Activated CD8-positive, alpha-beta memory T cell treated with anti-CD3 and anti-CD28 coated beads, Interleukin-2, amount 50 U/mL, for 24 hours (primary cell): ENCODE data around the gene GIMAP5.
"Not testable (repeated sequence)": the region's sequence is repeated elsewhere in the genome, so short reads cannot be mapped to it uniquely, and the experiment has no call there.

Experiments
- DNase-seq: peaks from one replicate; pipeline ENCODE4 v3.0.0-alpha.2; 2020; ENCODE audit errors: extremely low read depth

GIMAP5 gene

DNA sequence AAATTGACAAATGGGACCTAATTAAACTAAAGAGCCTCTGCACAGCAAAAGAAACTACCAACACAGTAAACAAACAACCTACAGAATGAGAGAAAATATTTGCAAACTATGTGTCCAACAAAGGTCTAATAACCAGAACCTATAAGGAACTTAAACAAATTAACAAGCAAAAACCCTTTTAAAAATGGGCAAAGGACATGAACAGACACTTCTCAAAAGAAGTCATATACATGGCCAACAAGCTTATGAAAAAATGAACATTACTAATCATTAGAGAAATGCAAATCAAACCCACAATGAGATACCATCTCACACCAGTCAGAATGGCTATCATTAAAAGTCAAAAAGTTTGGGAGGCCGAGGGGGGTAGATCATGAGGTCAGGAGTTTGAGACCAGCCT, 36.9 kb downstream of the GIMAP5 start:
- DNase-seq, result not testable (repeated sequence)

DNA sequence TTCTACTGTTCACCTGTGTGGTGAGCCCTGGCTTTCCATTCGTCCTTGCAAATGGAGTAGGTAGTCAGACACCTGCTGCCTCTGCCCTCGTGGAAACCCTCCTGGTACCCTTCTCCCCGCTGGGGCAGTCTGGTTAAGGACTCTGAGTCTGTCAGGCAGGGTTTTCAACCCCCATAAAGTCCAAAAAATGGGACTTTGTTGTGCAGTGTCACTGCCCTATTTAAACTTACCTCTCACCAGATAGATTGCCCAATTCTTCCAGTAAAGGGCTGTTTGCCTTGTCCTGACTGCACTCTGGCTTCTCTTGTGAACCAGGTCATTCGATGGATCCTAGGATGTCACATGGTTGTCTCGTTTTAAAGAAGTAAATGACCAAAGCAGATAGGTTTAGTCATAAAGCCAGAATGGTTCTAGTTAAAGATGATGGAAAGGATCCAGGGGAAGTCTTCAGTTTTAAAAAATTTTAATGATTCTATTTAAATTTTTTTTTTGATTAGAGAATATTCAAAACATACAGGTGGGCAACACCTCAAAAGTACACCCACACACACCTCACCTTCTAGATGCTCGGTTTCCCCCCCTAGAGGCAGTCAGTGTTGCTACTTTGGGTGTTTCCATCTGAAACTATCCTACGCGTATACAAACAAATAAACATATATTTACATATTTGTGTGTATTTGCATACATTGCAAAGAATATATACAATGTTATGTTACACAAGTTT, 41.0 kb downstream of the GIMAP5 start:
- DNase-seq, result no peak

DNA sequence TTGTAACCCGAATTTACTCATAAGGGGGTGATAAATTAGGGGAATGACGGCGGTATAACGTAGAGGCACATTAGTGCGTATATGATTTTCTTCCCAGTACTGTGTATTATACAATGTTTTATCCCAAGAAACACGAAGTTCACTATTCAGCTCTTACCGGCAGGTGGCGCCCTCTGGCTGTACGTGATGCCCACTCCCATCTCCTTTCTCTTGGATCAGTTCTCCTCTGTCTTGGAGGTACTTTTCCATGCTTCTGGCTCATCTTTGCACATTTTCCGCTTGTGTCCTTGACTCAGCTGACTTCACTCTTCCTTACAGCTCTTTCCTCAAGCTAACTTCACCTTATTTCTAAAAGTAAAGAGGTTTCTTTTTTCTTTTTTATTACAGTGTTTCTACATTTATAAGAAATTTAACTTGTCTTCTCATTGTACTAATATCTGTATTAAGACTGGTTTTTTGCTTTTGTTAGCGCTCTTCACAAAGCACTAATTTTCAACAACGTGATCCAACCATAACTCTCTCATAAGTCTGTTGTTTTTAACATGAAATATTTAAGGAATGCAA, 41.6 kb downstream of the GIMAP5 start:
- DNase-seq, result peak; percentile 51

DNA sequence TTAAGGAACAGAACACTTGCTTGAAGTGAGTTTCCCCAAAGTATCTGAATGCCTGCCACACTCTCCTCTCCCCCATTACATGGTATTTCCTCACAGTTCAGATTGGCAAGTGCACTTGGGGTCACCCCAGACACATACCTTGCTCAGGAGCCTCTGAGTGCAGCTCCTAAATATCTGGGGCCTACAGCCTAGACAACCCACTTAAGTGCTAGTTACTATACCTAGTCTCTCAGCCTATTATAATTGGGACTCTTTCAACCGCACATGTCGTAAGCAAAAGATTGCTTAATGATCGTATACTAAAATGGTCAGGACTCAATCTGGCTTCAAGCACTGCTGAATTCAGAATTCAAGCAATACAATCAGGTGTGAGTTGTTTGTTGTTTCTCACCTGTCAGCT, 43.1 kb downstream of the GIMAP5 start:
- DNase-seq, result no peak

DNA sequence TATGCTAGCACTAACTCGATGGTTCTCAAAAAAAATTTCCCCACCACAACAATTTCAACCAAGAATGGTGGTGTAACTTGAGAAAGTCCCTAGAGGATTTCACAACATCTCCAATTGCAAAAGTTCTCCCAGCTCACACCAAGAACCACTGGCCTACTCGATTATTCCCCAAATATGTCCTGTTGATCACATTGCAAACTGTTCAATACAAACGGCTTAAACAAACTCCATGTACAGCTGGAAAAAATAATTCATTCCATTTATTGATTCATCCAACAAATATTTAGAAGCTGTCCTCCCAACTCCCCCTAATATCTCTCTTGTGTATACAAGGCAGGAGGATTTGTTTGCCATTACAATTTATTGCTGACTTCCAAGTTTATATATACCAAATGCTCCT, 43.9 kb downstream of the GIMAP5 start:
- no peak for DNase-seq

DNA sequence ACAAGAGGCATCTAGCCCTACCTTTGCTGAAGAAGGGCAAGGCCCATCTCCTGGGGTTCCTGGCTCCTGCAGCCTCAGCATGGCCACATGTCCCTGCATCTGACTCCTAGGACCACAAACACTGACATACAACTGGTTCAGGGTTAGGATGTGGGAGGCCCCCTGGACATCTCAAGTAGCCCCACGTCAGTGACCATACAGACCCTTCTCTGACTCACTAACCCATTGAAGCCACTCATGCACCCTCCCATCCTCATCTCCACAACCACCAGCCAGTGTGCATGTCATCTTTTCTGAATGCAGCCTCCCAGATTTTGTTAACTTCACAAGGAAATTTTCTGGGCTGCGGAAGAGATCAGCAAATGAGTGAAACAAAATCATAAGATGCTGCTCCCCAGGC, 44.7 kb downstream of the GIMAP5 start:
- no peak for DNase-seq

DNA sequence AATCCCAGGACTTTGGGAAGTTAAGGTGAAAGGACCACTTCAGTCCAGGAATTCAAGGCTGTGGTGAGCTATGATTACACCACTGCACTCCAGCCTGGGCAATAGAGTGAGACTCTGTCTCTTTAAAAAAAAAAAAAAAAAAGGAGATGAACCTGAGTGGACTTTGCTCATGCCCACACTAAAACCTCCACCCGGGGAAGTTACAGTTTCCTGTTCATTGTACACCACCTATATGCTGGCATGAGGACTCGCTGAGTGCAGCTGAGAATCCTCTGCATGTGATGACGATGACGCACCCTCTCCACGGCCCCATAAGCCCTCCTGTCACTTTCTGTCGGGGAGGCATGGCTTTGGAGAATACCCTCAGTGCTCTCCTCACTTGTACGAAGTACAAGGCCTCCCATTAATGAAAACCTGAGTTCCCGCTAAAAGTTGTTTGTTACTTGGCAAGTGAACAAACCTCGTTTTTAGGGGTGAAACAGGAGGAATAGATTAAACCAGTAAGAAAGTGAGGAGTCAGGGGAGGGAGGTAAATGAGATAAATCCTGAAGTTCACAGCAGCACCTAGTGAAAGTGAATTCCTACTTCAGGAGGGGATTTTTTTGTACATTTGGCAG, 47.0 kb downstream of the GIMAP5 start:
- no peak for DNase-seq

DNA sequence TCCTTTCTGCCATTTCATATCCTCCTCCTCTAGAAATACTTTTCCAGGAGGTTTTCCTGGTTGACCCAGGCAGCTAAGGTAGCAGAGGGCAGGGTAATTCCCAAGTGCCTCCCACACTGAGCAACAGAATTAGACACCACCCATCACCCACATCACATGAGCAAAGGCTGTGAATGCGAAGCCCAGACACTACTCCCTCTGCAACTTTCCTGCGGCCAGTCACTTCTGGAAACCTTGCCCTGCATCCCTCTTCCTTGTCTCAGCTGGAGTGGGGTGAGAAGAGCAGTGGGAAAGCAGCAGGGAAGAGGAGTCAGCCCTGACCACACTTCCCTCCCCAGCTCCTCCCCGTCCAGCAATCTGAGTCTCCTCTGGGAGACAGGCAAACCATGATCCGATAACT, 47.7 kb downstream of the GIMAP5 start:
- DNase-seq, result no peak

DNA sequence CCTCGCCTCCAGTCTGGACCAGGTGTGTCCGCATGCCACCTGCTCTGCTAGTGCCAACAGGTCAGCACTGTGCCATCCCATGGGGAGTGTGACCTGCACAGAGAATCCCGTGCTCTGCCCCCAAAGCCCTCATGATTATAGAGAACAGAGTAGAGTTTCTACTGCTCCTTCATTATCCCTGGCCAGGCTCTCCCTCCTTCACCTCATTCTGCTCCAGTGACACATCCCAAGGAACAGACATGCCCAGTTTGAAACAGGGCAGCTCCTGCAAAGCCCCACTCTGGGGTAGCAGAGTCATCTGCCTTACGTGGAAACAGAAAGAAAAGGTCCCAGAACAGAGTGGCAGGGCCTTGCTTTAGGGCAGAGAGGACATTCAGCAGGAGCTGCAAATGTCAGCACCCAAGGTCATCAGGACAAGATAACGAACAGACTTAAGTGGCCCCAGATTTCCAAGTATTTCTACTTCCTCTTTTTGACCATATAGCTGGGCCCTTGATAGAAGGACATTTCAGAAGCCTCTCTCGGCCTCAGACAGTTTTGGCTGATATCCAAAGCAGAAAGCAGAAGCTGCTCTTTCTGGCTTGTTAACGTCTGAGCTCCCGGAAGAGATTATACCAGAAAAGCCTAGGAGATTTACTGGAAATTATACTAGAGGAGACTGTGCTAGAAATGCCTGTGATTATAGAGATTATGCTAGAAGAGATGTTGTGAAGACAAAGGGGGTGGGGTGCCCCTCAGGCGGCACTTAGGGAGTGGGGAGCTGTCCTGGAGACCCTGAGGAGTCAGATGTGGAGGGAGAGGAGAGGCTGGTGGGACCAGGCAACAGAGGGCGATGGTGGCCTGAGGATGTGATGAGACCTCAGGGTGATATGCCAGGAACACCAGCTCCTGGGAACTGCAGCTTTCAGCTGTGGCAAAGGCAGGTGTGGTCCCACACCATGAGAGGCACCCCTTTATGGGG, 50.4 kb downstream of the GIMAP5 start:
- DNase-seq, result no peak

DNA sequence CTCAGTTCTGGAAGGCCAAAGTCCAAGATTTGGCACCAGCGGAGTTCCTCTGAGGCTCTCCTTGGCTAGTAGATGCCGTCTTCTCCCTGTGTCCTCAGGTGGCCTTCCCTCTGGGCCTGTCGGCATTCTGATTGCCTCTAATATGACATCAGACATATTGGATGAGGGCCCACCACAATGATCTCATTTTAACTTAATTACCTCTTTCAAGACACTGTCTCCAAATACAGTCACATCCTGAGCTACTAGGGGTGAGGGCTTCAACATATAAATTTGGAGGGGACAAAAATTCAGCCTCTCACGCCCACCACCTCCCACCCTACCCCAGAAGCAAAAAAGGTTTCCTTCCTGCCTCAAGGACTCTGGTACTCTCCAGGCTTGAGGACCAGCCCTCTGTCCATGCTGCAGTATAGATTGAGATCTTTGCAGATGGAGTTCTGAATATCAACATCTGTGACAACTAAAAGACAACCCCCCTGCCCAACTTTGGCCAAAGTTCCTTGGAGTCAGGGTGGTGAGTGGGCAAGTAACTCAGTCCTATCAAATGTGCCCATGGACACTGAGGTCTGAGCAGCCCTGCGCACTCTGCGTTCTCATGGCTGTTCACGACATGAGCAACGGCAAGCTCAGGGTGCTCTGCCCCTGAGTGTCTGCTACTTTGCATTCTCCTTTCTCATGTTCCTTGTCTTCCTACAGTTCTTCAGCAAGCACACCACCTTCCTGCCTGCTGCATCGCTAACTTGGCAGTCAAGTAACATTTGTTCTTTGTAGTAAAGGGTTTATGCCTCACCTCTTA, 51.5 kb downstream of the GIMAP5 start:
- DNase-seq, result no peak

DNA sequence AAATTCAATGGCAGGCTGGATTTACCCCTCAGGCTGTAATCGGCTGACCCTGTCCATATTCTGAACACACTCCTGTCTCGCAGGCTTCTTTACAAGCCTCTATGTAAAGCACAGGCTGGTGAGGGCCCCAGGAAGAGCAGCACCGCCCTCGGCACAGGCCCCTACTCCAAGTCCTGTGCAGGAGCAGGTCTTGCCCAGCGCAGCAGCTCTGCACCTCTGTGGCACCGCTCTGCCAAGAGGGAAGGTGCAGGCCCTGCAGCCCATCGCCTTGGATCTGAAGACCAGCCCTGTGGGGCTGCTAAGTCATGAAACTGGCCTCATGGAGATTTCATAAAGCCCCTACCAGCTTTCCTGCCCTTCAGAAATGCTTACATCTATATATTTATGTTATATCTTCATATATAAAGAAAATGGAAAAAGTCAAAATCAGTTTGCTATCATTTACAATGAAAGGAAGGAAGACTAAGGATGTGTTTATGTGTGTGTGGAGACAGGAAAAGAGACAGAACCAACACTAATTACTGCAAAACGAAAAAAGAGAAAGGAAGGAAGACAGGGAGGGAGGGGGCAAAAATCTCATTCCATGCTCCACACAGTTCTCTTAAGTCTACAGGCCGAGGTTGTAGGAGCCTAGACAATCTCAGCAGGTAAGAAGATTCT, 53.3 kb downstream of the GIMAP5 start:
- DNase-seq, result no peak

DNA sequence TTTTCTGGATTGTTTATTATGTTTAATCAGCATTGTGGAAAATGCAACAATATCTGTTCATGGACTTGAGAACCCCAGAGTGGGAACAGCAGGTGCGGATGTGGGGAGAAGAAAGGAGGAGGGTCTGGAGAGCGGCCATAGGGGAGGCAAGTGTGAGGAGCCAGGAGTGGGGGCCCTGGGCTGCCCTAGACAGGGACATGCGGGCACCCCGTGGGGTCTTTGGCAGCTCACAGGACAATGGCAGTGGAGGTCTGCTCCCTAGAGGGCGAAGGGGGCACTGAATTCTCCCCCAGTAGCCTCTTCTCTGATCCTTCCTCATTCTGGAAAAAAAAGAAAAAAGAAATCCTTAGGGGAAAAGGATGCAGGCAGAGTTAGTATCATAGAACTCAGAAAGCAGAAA, 54.1 kb downstream of the GIMAP5 start:
- DNase-seq, result no peak

DNA sequence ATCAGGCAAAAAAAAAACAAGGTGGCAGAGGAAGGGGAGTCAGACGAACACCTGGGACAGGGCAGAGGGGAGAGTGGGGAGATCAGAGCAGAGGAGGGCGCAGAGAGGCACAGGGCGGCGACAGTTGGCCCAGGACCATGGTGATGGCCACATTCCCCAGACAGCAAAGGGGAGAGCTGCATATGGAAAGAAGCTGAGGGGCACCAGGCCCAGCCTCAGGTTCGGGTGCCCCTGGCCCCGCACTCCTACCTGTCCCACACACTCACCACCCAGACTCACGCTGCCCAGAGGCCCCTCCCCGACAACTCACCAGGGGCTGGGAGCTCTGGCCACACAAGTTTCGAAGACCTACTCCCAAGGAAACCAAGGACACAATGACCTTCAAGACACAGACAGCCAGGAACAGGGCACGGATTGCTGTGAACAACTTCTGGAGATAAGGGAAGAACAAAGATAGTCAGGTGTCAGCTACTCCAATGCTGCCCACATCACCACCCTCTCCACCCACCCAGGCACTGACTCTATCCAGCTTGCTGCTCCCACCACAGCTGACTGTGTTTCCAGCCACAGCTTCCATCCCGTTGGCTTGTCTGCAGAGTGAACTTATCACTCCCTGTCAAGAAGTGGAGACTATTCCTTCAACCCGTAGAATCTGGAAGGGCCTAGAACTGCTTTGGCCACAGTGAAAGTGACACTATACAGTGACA, 54.7 kb downstream of the GIMAP5 start:
- DNase-seq, result no peak
